GM19455 (cell line): Measurements from ENCODE around the gene ANKRD30BL.
"Not testable (repeated sequence)": the region's sequence is repeated elsewhere in the genome, so short reads cannot be mapped to it uniquely, and the experiment has no call there.

Source experiments
- ATAC-seq: cut with Tn5 transposase; IDR thresholded peaks from one replicate; pipeline ENCODE4 v1.9.1; 2021; ENCODE audit not compliant: unreplicated experiment

The ANKRD30BL gene

GRCh38 chr2:132161161-132162124, at the start of gene ANKRD30BL:
ANKRD30BL (minus strand) TSS chr2:132161952; CDS start chr2:132161705, 247 bp downstream.
- ATAC-seq: not testable (repeated sequence)

- not testable (repeated sequence) for ATAC-seq
These were observed 41.1 kb upstream of the ANKRD30BL start for GRCh38 chr2:132202866-132203265.

- not testable (repeated sequence) for ATAC-seq
These were observed 31.1 kb upstream of the ANKRD30BL start for GRCh38 chr2:132192854-132193253.

GRCh38 chr2:132167100-132167499, 5.3 kb upstream of the ANKRD30BL start:
- not testable (repeated sequence) for ATAC-seq

GRCh38 chr2:132162125-132162660, 441 bp upstream of the ANKRD30BL start:
- not testable (repeated sequence) for ATAC-seq

- not testable (repeated sequence) for ATAC-seq
These were observed 15.0 kb downstream of the ANKRD30BL start for GRCh38 chr2:132146774-132147173.
